Neuronal stem cell (in vitro differentiated cells): ENCODE results near the gene DBF4. TPM values are rescaled to one million over a fixed set of nuclear protein-coding genes. Genes with fewer than 3 reads are reported as not detected.
A peak's percentile ranks its signal among the peaks of the same experiment; 100 is the strongest.
"Not testable (repeated sequence)": the region's sequence is repeated elsewhere in the genome, so short reads cannot be mapped to it uniquely, and the experiment has no call there.

Experiments
- DNase-seq: peaks from one replicate; pipeline ENCODE4 v3.0.0-alpha.2; 2013; ENCODE audit warnings: low spot score
- H2AFZ ChIP-seq: one replicate; pipeline ENCODE4 v1.6.1; 2013; ENCODE audit warnings: mild to moderate bottlenecking, low read length, inconsistent platforms
- H2AK5ac ChIP-seq: 2 replicates; pipeline ENCODE4 v1.6.1; 2013; ENCODE audit warnings: low read depth, mild to moderate bottlenecking, inconsistent platforms, low read length, moderate library complexity, mixed read lengths
- H2BK120ac ChIP-seq: 2 replicates; pipeline ENCODE4 v1.6.1; 2013; ENCODE audit warnings: low read depth, mild to moderate bottlenecking, inconsistent platforms, low read length, moderate library complexity, mixed read lengths
- H2BK12ac ChIP-seq: one replicate; pipeline ENCODE4 v1.6.1; 2013; ENCODE audit warnings: low read length, inconsistent platforms
- H2BK15ac ChIP-seq: 2 replicates; pipeline ENCODE4 v1.6.1; 2013; ENCODE audit warnings: mild to moderate bottlenecking, low read length, inconsistent platforms, mixed read lengths
- H2BK5ac ChIP-seq: one replicate; pipeline ENCODE4 v1.6.1; 2013; ENCODE audit warnings: inconsistent platforms, mild to moderate bottlenecking, low read length, moderate library complexity
- H3K14ac ChIP-seq: one replicate; pipeline ENCODE4 v1.6.1; 2013; ENCODE audit warnings: low read length, inconsistent platforms
- H3K18ac ChIP-seq: 2 replicates; pipeline ENCODE4 v1.6.1; 2013; ENCODE audit warnings: low read length, inconsistent platforms
- H3K23ac ChIP-seq: 2 replicates; pipeline ENCODE4 v1.6.1; 2013; ENCODE audit warnings: low read depth, mild to moderate bottlenecking, mixed read lengths, low read length, inconsistent platforms; ENCODE audit not compliant: poor library complexity
- H3K27ac ChIP-seq: replicated peaks from 3 replicates; pipeline ENCODE4 v1.5.1; 2013; ENCODE audit warnings: low read length, inconsistent platforms
- H3K27me3 ChIP-seq, 3 experiments: 2 replicates each; pipeline ENCODE4 v1.6.1; 2013; ENCODE audit warnings: low read length in 3 of 3, mild to moderate bottlenecking in 2 of 3, inconsistent platforms in 1 of 3, low read depth in 1 of 3, mixed read lengths in 1 of 3, moderate library complexity in 1 of 3; ENCODE audit not compliant: control insufficient read depth in 3 of 3, insufficient read depth in 3 of 3
- H3K36me3 ChIP-seq, 2 donors: replicated peaks in 1 of 2; 2 replicates each; pipeline ENCODE4 v1.6.1; 2013; ENCODE audit warnings: low read length in 2 of 2; ENCODE audit not compliant: control insufficient read depth in 2 of 2, insufficient read depth in 2 of 2
- H3K4ac ChIP-seq: 2 replicates; pipeline ENCODE4 v1.6.1; 2013; ENCODE audit warnings: inconsistent platforms, mild to moderate bottlenecking, low read length, moderate library complexity
- H3K4me1 ChIP-seq, 2 donors: 1 replicate in 1 of 2; 2 replicates in 1 of 2; pipeline ENCODE4 v1.6.1; 2013; ENCODE audit warnings: low read length in 2 of 2, low read depth in 1 of 2; ENCODE audit not compliant: control insufficient read depth in 2 of 2, insufficient read depth in 1 of 2
- H3K4me2 ChIP-seq: one replicate; pipeline ENCODE4 v1.6.1; 2013; ENCODE audit warnings: mild to moderate bottlenecking, low read length, inconsistent platforms; ENCODE audit not compliant: insufficient read depth, poor library complexity, severe bottlenecking
- H3K4me3 ChIP-seq, 2 donors: 2 replicates each; pipeline ENCODE4 v1.5.1; 2013; ENCODE audit warnings: low read length in 2 of 2, mild to moderate bottlenecking in 2 of 2, inconsistent platforms in 1 of 2, moderate library complexity in 1 of 2
- H3K79me1 ChIP-seq: one replicate; pipeline ENCODE4 v1.6.1; 2013; ENCODE audit warnings: low read depth, mild to moderate bottlenecking, inconsistent platforms, low read length, moderate library complexity
- H3K9ac ChIP-seq: one replicate; pipeline ENCODE4 v1.6.1; 2013; ENCODE audit warnings: mild to moderate bottlenecking, low read depth, low read length, inconsistent platforms; ENCODE audit not compliant: poor library complexity
- H3K9me3 ChIP-seq, 2 donors: replicated peaks in 1 of 2; 2 replicates each; pipeline versions ENCODE3 to v1.6.1; 2013; ENCODE audit warnings: low read length in 2 of 2, mild to moderate bottlenecking in 2 of 2, inconsistent platforms in 1 of 2, low read depth in 1 of 2, mixed read lengths in 1 of 2, moderate library complexity in 1 of 2; ENCODE audit not compliant: control insufficient read depth in 2 of 2, insufficient read depth in 1 of 2
- H4K8ac ChIP-seq: one replicate; pipeline ENCODE4 v1.6.1; 2013; ENCODE audit warnings: low read depth, mild to moderate bottlenecking, inconsistent platforms, low read length, moderate library complexity
- H4K91ac ChIP-seq: one replicate; pipeline ENCODE4 v1.6.1; 2013; ENCODE audit warnings: low read length, low read depth, mild to moderate bottlenecking, inconsistent platforms; ENCODE audit not compliant: poor library complexity
- WGBS, 2 donors: extraction: QIAGEN DNeasy Blood & Tissue Kit; methylation state at CpG; one replicate each; pipeline ENCODE4 v1.1.7; 2013; ENCODE audit warnings: missing lambda C conversion rate in 2 of 2, mixed read lengths in 1 of 2; ENCODE audit not compliant: insufficient read length in 2 of 2, insufficient replicate concordance in 1 of 2; ENCODE audit errors: extremely low coverage in 2 of 2; 5-methylcytosine and 5-hydroxymethylcytosine counted together
- polyA plus RNA-seq, 2 experiments: library from polyadenylated mRNA; stranded (reverse); fragments of 200-250 nt; gene quantifications; one replicate each; pipeline ENCODE4 v1.2.3, GENCODE V29; 2013

Gene DBF4
- polyA plus RNA-seq (2013, experiment 1 of 2): 61.0 TPM
- 71.3 TPM for polyA plus RNA-seq (2013, experiment 2 of 2)

GRCh38 chr7:87876040-87876868, at the start of gene DBF4, which contains the start of gene SLC25A40:
DBF4 (plus strand) TSS chr7:87876493; CDS start chr7:87876733, 240 bp downstream.
SLC25A40 (minus strand) TSS chr7:87876360; CDS start chr7:87858727, 17,633 bp downstream.
- Histone ChIP-seq H2BK12ac (no peak within 1 kb of the TSS), H3K79me1 (peaks cover 3% of the 10 kb centered on the region), H3K9me3 (peaks cover under 1 to 25% of the 10 kb centered on the region in 2 donors), H2AK5ac (peak within 1 kb of the TSS; percentile 89), H3K14ac (peak within 1 kb of the TSS; percentile 89), H3K18ac (peak within 1 kb of the TSS; percentile 98), H4K8ac (no peak within 1 kb of the TSS), H3K36me3 (peaks cover 7 to 42% of the 10 kb centered on the region in 2 donors), H2AFZ (peak within 1 kb of the TSS; percentile 92), H2BK15ac (peak within 1 kb of the TSS; percentile 89), H2BK5ac (peak within 1 kb of the TSS; percentile 94), H4K91ac (no peak within 1 kb of the TSS), H3K23ac (peak within 1 kb of the TSS; percentile 83), H3K27ac (peak within 1 kb of the TSS; percentile 96), H3K27me3 (no peaks in the 10 kb centered on the region), H3K4me3 (peak within 1 kb of the TSS; percentile 87 to 93), H2BK120ac (peak within 1 kb of the TSS; percentile 72), H3K9ac (peak within 1 kb of the TSS; percentile 94), H3K4ac (peak within 1 kb of the TSS; percentile 11), H3K4me2 (peak within 1 kb of the TSS; percentile 66), H3K4me1 (peaks cover 4 to 5% of the 10 kb centered on the region in 2 donors)
- no CpG with 5 or more reads among the region's 84 CpGs for WGBS, 2 donors
- peak; percentile 90 for DNase-seq

- not testable (repeated sequence) for H2BK5ac ChIP-seq, H2BK15ac ChIP-seq, H3K4me2 ChIP-seq, H2BK12ac ChIP-seq, H2AK5ac ChIP-seq, H3K4me3 ChIP-seq, H3K14ac ChIP-seq, H4K8ac ChIP-seq, H3K79me1 ChIP-seq, H3K27ac ChIP-seq, H3K27me3 ChIP-seq, DNase-seq, H2AFZ ChIP-seq, H3K4me1 ChIP-seq, H3K18ac ChIP-seq, H4K91ac ChIP-seq, H3K9ac ChIP-seq, H3K23ac ChIP-seq, H3K4ac ChIP-seq, H2BK120ac ChIP-seq
- no CpG with 5 or more reads among the region's 1 CpG for WGBS, 2 donors
- Histone ChIP-seq H3K9me3 (peaks cover 0 to 13% of the 10 kb centered on the region in 2 donors), H3K36me3 (peaks cover 0 to 24% of the 10 kb centered on the region in 2 donors)
These were observed 47.9 kb upstream of the DBF4 start for GRCh38 chr7:87828383-87828782.

GRCh38 chr7:87831097-87831496, 45.2 kb upstream of the DBF4 start:
- H3K27me3 ChIP-seq: no peaks in the 10 kb centered on the region
- no peak overlapping the region for H3K4me2 ChIP-seq
- H2AK5ac ChIP-seq: no peak overlapping the region
- H2AFZ ChIP-seq: no peak overlapping the region
- H3K18ac ChIP-seq: no peak overlapping the region
- no peak overlapping the region for H4K8ac ChIP-seq
- H3K36me3 ChIP-seq: peaks cover 0 to 40% of the 10 kb centered on the region in 2 donors
- H2BK15ac ChIP-seq: no peak overlapping the region
- no peaks in the 10 kb centered on the region for H3K4me1 ChIP-seq
- no peak overlapping the region for H2BK12ac ChIP-seq
- H3K4me3 ChIP-seq: no peak overlapping the region
- H4K91ac ChIP-seq: no peak overlapping the region
- no peak overlapping the region for H3K27ac ChIP-seq
- H3K9me3 ChIP-seq: peaks cover 0 to 5% of the 10 kb centered on the region in 2 donors
- WGBS, 2 donors: no CpG with 5 or more reads among the region's 1 CpG
- no peak overlapping the region for H3K9ac ChIP-seq
- no peak overlapping the region for H3K14ac ChIP-seq
- no peak overlapping the region for H3K23ac ChIP-seq
- H2BK5ac ChIP-seq: no peak overlapping the region
- H3K79me1 ChIP-seq: no peaks in the 10 kb centered on the region
- DNase-seq: no peak
- H3K4ac ChIP-seq: no peak overlapping the region
- no peak overlapping the region for H2BK120ac ChIP-seq

- Histone ChIP-seq H3K9ac (no peak overlapping the region), H4K8ac (no peak overlapping the region), H2BK12ac (no peak overlapping the region), H3K23ac (no peak overlapping the region), H3K4me2 (no peak overlapping the region), H2AK5ac (no peak overlapping the region), H4K91ac (no peak overlapping the region), H3K4ac (no peak overlapping the region), H2BK5ac (no peak overlapping the region), H3K36me3 (peaks cover 0 to 52% of the 10 kb centered on the region in 2 donors), H3K27ac (no peak overlapping the region), H3K4me1 (no peaks in the 10 kb centered on the region), H3K4me3 (no peak overlapping the region), H3K9me3 (peaks cover 0 to 4% of the 10 kb centered on the region in 2 donors), H3K79me1 (no peaks in the 10 kb centered on the region), H3K18ac (no peak overlapping the region), H3K14ac (no peak overlapping the region), H3K27me3 (no peaks in the 10 kb centered on the region), H2AFZ (no peak overlapping the region), H2BK15ac (no peak overlapping the region), H2BK120ac (no peak overlapping the region)
- no CpG with 5 or more reads among the region's 1 CpG for WGBS, 2 donors
- DNase-seq: no peak
These were observed 43.2 kb upstream of the DBF4 start for GRCh38 chr7:87833130-87833529.
